ENCODE measurements around the gene CCDC78. TPM values are rescaled to one million over a fixed set of nuclear protein-coding genes. Genes with fewer than 3 reads are reported as not detected.
"Not testable (repeated sequence)": the region's sequence is repeated elsewhere in the genome, so short reads cannot be mapped to it uniquely, and the experiment has no call there.

Gene CCDC78
- total and polyA plus RNA-seq, 2 donors: 0.49 to 0.74 TPM

DNA sequence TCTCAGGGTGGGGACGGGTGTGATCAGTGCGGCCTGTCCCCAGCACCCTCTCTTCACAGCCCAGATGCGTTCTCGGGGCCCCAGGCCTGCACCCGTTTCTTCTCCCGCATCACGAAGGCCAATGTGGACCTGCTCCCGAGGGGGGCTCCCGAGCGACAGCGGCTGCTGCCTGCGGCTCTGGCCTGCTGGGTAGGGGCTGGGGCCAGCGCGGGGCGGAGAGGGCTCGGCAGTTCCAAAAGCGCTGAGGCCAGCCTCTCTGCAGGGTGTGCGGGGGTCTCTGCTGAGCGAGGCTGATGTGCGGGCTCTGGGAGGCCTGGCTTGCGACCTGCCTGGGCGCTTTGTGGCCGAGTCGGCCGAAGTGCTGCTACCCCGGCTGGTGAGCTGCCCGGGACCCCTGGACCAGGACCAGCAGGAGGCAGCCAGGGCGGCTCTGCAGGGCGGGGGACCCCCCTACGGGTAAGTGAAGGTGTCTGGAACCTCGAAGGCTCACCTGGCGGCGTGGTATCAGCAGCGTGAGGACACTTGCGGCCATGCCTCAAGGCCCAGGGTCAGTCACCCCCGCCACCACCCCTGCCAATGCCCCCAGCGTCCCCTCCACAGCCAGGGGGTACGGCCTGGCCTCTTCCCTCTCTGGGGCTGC is 38.7 kb upstream of the CCDC78 start:
- Histone ChIP-seq H3K36me3 (ENCODE audit: insufficient read depth) (no peaks in the 10 kb centered on the region), H3K4me3 (ENCODE audit: low read depth, low read length) (no peak overlapping the region), H3K4me1 (ENCODE audit: insufficient read depth) (no peaks in the 10 kb centered on the region), H3K27ac (ENCODE audit: low read depth) (no peak overlapping the region)
- DNase-seq (ENCODE audit: extremely low spot score): no peak
- 83% methylated on average over 38 of the region's 38 CpGs for WGBS

DNA sequence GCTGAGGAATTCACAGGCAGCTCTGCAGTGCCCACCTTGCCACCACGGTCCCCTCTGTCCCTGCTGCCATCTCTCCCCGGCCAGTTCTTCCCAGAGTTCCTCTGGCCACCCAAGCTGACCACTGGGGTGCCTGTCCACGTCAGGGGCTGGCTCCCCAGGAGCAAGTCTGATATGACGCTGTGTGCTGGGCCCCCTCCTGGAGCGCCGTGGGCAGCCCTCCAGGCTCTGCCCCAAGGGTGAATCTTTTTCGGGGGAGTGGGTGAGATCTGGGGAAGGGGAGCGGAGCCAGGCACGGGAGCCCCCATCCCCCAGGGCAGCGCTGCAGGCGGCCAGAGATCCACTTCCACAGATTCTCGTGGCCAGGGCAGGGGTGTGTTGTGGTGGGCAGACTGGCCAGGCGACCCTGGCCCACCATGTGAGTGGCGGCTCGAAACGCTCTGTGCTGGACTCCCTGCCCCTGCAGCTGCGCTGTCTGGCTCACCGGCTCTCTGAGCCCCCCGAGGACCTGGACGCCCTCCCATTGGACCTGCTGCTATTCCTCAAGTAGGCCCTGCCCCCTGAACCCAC is 38.0 kb upstream of the CCDC78 start:
- no peaks in the 10 kb centered on the region for H3K36me3 ChIP-seq (ENCODE audit: insufficient read depth)
- no peak for DNase-seq (ENCODE audit: extremely low spot score)
- WGBS: 71% methylated on average over 20 of the region's 20 CpGs
- H3K27ac ChIP-seq (ENCODE audit: low read depth): no peak overlapping the region
- H3K4me3 ChIP-seq (ENCODE audit: low read depth, low read length): no peak overlapping the region
- no peaks in the 10 kb centered on the region for H3K4me1 ChIP-seq (ENCODE audit: insufficient read depth)

DNA sequence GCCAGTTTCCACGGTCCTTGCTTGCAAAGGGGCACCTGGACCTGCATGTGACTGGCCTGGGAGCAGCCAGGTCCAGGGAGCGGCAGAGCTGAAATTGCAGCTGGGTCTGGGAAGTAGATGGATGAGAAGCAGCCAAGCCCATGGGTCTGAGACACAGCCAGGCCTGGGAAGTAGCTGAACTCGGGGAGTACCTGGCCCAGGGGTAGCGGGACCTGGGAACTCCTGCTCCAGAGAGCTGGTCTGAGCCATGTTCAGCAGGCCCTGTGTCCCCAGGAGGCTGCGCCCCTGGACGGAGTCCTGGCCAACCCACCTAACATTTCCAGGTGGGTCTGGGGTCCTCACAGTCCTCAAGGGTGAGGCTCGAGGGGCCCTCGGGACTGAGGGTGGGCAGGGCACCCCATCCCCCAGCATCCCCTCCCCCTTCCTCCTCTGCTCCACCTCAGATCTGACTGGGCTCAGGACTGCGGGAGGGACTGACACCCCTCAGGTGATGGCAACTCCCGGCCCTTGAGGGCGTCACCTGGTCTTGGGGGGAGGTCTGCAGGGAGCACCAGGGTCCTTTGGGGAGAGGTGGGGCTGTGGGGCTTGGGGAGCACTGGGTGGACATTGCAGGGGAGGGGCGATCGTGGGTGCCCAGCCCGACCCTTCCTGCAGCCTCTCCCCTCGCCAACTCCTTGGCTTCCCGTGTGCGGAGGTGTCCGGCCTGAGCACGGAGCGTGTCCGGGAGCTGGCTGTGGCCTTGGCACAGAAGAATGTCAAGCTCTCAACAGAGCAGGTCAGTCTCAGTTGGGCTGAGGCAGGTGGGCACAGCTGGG is 37.3 kb upstream of the CCDC78 start:
- no peak for DNase-seq (ENCODE audit: extremely low spot score)
- Histone ChIP-seq H3K4me1 (ENCODE audit: insufficient read depth) (no peaks in the 10 kb centered on the region), H3K4me3 (ENCODE audit: low read depth, low read length) (no peak overlapping the region), H3K36me3 (ENCODE audit: insufficient read depth) (no peaks in the 10 kb centered on the region), H3K27ac (ENCODE audit: low read depth) (no peak overlapping the region)
- WGBS: 74% methylated on average over 21 of the region's 21 CpGs

DNA sequence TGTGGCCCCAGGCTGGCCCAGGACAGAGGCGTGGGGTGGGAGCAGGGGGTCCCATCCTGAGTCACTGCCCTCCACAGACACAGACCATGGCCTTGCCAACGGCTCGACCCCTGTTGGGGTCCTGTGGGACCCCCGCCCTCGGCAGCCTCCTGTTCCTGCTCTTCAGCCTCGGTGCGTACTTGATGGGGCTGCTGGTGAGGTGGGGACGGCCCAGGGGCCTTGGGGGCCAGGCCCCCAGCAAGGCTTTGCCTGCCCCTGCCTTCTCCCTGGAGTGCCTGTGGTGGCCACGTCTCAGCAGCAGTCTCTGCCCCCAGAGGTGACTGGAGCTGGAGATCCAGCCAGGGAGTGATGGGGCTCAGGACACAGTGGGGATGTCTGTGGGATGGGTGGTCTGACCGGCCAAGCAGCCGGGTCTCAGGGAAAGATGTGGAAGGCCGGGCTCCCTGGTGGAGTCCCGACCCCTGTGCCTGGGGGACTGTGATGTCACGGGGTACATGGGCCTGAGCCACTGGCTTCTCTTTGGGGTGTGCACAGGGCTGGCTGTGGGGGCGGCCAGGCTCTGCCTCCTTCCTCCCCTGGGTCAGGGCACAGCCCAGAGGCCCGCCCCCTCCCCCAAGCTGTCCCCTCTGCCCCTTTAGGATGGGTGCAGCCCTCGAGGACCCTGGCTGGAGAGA is 36.5 kb upstream of the CCDC78 start:
- Histone ChIP-seq H3K27ac (ENCODE audit: low read depth) (no peak overlapping the region), H3K36me3 (ENCODE audit: insufficient read depth) (no peaks in the 10 kb centered on the region), H3K4me1 (ENCODE audit: insufficient read depth) (no peaks in the 10 kb centered on the region), H3K4me3 (ENCODE audit: low read depth, low read length) (no peak overlapping the region)
- 70% methylated on average over 17 of the region's 17 CpGs for WGBS
- no peak for DNase-seq (ENCODE audit: extremely low spot score)

DNA sequence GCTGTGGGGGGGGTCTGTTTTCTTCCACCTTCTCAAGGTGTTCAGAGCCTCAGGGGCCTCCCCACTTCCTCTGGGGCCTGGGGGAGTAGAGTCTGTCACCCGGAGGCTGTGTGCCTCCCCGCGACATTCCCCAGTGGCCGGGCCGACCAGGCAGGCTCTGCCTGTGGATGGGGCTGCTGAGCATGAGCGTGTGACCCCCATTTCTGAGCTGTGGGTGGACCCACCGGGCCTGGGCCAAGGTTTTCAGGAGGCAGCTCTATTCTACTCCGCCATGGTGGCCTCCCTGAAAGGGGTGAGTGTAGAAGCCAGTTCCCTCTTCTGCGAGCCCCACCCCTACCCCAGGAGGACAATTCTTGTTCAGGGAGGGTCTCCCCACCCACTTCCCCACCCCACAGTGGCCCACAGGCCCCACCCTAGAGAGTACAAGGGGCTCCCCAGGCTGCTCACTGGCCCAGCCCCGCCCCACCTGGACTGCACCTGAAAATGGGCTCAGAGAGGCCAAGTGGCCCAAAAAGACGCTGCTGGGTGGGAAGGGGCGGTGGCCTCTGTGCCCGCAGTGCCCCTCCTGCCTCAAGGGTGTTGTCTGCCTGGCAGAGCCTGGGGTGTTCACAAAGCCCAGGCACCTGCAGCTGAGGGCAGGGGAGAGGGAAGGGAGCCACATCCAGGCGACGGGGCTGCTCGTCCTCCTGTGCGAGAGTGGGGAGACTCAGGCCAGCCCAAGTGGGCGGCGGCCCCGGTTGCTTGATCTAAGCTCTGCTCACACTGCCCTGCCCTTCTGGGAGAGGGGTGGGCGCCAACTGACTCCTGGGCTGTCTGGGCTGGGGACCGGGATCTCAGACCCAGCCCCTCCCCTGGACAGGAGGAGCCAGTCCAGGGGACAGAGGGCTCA is 35.6 kb upstream of the CCDC78 start:
- Histone ChIP-seq H3K4me3 (ENCODE audit: low read depth, low read length) (no peak overlapping the region), H3K27ac (ENCODE audit: low read depth) (no peak overlapping the region), H3K36me3 (ENCODE audit: insufficient read depth) (no peaks in the 10 kb centered on the region), H3K4me1 (ENCODE audit: insufficient read depth) (no peaks in the 10 kb centered on the region)
- no peak for DNase-seq (ENCODE audit: extremely low spot score)
- 55% methylated on average over 22 of the region's 22 CpGs for WGBS

DNA sequence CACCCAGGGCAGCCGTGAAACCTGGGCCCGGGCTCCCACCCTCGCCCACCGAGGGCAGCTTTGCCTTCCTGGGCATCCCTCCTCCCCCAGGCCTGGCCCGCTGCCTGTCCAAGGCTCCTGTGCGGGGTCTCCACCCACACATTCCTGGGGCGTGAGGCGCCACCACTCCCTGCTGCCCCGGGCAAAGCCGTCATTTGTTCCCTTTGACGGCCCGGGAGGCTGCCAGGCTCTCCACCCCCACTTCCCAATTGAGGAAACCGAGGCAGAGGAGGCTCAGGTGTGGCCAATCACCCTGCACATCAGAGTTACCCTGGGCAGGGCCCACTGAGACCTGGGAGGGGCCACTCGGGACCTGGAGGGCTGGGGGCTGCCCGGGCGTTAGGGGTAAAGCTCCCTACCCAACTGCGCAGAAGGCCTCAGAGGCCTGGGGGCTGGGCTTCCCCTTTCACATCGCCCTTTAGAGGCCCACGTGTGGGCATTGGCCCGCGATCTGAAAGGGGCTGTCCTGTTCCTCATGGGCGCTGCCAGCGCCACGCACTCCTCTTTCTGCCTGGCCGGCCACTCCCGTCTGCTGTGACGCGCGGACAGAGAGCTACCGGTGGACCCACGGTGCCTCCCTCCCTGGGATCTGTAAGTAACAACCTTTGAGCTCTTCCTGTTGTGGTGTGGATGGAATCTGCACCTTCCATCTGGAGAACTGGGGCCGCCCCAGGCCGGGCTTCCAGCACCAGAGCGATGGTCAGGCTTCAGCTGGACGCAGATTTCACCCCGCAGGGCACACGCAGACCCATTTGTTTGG is 34.5 kb upstream of the CCDC78 start, which contains the start of gene MSLN:
MSLN (plus strand) TSS at position 190 of the 799 bp plus-strand sequence. CDS start 1,947 bp downstream, outside the sequence.
- no peak within 1 kb of the TSS for H3K4me3 ChIP-seq (ENCODE audit: low read depth, low read length)
- no peaks in the 10 kb centered on the region for H3K4me1 ChIP-seq (ENCODE audit: insufficient read depth)
- no peak within 1 kb of the TSS for H3K27ac ChIP-seq (ENCODE audit: low read depth)
- WGBS: 75% methylated on average over 37 of the region's 37 CpGs
- H3K36me3 ChIP-seq (ENCODE audit: insufficient read depth): no peaks in the 10 kb centered on the region
- no peak for DNase-seq (ENCODE audit: extremely low spot score)

DNA sequence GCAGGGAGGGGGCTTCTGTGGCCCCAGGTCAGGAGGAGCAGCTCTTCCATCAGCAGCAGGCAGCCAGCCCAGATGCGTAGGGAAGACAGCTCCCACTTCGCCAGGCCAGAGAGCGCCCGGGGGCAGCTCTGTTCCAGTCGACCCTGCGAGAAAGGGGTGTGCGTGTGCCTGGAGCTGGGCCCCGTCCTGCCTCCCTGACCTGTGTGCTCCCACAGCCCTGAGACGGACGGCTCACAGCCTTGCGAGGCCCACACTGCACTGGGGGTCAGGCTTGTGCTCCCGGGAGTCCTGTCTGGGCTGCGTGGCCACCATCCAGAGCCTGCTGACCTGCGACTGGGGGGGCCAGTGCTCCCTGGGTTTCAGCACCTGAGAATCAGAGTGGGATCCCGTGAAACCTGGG is 33.8 kb upstream of the CCDC78 start:
- H3K27ac ChIP-seq (ENCODE audit: low read depth): no peak overlapping the region
- no peak for DNase-seq (ENCODE audit: extremely low spot score)
- H3K4me3 ChIP-seq (ENCODE audit: low read depth, low read length): no peak overlapping the region
- 50% methylated on average over 15 of the region's 15 CpGs for WGBS
- no peaks in the 10 kb centered on the region for H3K36me3 ChIP-seq (ENCODE audit: insufficient read depth)
- H3K4me1 ChIP-seq (ENCODE audit: insufficient read depth): no peaks in the 10 kb centered on the region

DNA sequence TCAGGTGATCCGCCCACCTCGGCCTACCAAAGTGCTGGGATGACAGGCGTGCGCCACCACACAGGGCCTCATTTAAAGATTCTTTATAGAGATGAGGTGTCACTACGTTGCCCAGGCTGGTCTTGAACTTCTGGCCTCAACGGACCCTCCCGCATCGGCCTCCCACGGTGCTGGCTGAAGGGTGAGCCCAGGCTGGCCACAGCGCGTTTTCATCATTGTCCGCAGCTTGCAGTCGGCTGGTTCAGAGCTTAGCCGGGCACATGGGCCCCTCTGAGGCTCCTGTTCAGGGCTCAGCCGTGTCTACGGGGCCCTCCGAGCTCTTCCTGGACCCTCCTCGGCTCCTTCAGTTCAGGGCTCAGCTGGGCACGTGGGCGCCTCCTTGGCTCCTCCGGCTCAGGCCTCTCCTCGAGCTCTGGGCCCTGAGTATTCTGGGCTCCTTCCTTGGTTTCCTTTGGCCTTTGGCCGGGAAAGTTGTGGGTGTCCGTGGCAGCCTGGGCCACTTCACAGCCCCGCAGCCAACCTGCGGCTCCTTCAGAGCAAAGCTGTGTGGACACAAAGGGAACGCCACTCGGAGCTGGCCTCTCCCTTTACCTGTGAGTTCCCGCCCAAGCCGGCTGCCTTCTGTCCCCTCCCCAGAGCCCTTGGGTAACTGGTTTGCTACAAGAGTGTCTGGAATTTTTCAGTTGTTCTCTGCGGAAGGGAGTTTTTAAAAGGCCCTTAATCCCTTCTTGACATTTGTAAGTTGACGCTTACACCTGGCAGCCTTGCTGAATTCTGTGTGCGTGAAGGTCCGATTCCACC is 33.1 kb upstream of the CCDC78 start:
- Histone ChIP-seq H3K4me1 (ENCODE audit: insufficient read depth) (no peaks in the 10 kb centered on the region), H3K27ac (ENCODE audit: low read depth) (no peak overlapping the region), H3K36me3 (ENCODE audit: insufficient read depth) (no peaks in the 10 kb centered on the region), H3K4me3 (ENCODE audit: low read depth, low read length) (no peak overlapping the region)
- 67% methylated on average over 34 of the region's 34 CpGs for WGBS
- peak; percentile 20 for DNase-seq (ENCODE audit: extremely low spot score)

DNA sequence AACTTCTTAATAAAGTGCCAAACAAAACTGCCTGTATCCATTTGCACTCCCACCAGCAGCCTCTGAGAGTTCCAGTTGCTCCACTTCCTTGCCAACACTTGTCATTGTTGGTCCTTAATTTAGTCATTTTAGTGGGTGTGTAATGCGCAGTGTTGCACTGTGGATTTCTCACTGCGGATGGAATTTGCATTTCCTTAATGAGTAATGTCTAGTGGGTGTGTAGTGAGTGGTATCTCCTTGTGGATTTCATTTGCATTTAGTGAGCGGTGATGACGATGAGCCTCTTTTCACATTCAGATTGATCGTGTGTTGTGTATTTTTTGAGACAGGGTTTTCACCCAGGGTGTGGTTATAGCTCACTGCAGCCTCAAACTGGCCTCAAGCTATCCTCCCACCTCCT is 30.2 kb upstream of the CCDC78 start:
- Histone ChIP-seq H3K4me1 (ENCODE audit: insufficient read depth) (no peaks in the 10 kb centered on the region), H3K27ac (ENCODE audit: low read depth) (no peak overlapping the region), H3K36me3 (ENCODE audit: insufficient read depth) (no peaks in the 10 kb centered on the region), H3K4me3 (ENCODE audit: low read depth, low read length) (no peak overlapping the region)
- 95% methylated on average over 5 of the region's 5 CpGs for WGBS
- no peak for DNase-seq (ENCODE audit: extremely low spot score)

DNA sequence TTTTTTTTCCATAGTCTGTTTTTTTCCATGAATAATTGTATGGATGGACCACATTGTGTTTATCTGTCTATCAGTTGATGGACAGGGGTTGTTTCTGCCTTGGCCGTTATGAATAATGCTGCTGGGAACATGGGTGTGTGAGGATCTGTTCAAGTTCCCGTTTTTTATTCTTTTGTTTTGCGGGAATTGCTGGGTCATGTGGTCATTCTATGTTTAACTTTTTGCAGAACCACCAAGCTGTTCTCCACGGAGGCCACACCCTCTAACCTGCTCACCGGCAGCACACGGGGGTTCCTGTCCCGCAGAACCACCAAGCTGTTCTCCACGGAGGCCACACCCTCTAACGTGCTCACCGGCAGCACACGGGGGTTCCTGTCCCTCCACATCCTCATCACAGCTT is 28.4 kb upstream of the CCDC78 start:
- H3K4me3 ChIP-seq (ENCODE audit: low read depth, low read length): no peak overlapping the region
- H3K4me1 ChIP-seq (ENCODE audit: insufficient read depth): no peaks in the 10 kb centered on the region
- H3K27ac ChIP-seq (ENCODE audit: low read depth): no peak overlapping the region
- DNase-seq (ENCODE audit: extremely low spot score): no peak
- no peaks in the 10 kb centered on the region for H3K36me3 ChIP-seq (ENCODE audit: insufficient read depth)
- 58% methylated on average over 11 of the region's 11 CpGs for WGBS

DNA sequence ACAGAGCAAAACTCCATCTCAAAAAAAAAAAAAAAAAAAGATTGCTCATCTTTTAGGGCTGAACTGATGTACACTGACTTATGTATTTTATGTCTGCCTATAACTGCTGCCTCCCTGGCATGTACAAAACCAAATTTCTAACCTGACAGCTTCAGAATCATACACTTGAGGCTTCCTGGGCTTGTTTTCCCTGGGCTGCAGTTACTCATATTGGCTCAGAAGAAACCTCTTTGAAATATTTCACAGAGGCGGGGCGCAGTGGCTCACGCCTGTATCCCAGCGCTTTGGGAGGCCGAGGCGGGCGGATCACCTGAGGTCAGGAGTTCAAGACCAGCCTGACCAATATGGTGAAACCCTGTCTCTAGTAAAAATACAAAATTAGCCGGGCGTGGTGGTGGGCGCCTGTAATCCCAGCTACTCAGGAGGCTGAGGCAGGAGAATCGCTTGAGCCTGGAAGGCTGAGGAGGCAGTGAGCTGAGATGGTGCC is 27.9 kb upstream of the CCDC78 start:
- not testable (repeated sequence) for H3K4me1 ChIP-seq (ENCODE audit: insufficient read depth); H3K4me3 ChIP-seq (ENCODE audit: low read depth, low read length); H3K36me3 ChIP-seq (ENCODE audit: insufficient read depth); H3K27ac ChIP-seq (ENCODE audit: low read depth); DNase-seq (ENCODE audit: extremely low spot score)
- WGBS: 87% methylated on average over 11 of the region's 11 CpGs

DNA sequence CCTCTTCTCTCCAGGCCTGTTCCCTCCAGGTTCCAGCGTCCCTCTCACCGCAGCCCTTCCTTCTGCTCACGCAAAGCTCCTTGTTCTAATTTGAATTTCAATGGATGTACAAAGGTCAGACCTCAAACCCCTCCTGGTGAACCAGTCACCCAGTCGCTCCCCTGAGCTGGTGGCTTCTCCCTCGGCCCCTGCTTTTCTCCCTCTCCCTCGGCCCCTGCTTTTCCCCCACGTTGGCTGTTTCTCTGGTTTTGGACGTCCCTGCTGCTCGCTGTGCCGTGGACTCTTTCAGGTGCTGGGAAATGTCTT is 25.7 kb upstream of the CCDC78 start:
- H3K27ac ChIP-seq (ENCODE audit: low read depth): no peak overlapping the region
- H3K4me3 ChIP-seq (ENCODE audit: low read depth, low read length): no peak overlapping the region
- DNase-seq (ENCODE audit: extremely low spot score): no peak
- no peaks in the 10 kb centered on the region for H3K4me1 ChIP-seq (ENCODE audit: insufficient read depth)
- WGBS: 26% methylated on average over 10 of the region's 10 CpGs
- H3K36me3 ChIP-seq (ENCODE audit: insufficient read depth): no peaks in the 10 kb centered on the region
